H9 (cell line): Measurements from ENCODE around the gene PNMA6E. TPM values are rescaled to one million over a fixed set of nuclear protein-coding genes. Genes with fewer than 3 reads are reported as not detected.
A peak's percentile ranks its signal among the peaks of the same experiment; 100 is the strongest.

Experiments used
- DNase-seq: peaks from one replicate; pipeline ENCODE4 v3.0.0-alpha.2; 2017
- H2AFZ ChIP-seq: one replicate; pipeline ENCODE4 v1.6.1; 2013; ENCODE audit warnings: mild to moderate bottlenecking, low read length, control low read depth, moderate library complexity
- H2AK5ac ChIP-seq: 2 replicates; pipeline ENCODE4 v1.6.1; 2013; ENCODE audit warnings: low read length, control low read depth, mixed read lengths; ENCODE audit not compliant: insufficient read length
- H2BK120ac ChIP-seq: one replicate; pipeline ENCODE4 v1.6.1; 2013; ENCODE audit warnings: low read depth, mild to moderate bottlenecking, low read length, control low read depth, inconsistent platforms; ENCODE audit not compliant: poor library complexity, severe bottlenecking
- H2BK12ac ChIP-seq: 2 replicates; pipeline ENCODE4 v1.6.1; 2013; ENCODE audit warnings: low read length, control low read depth, mixed read lengths, low read depth; ENCODE audit not compliant: insufficient read length
- H2BK15ac ChIP-seq: 2 replicates; pipeline ENCODE4 v1.6.1; 2013; ENCODE audit warnings: low read depth, low read length, control low read depth
- H2BK20ac ChIP-seq: one replicate; pipeline ENCODE4 v1.6.1; 2013; ENCODE audit warnings: low read depth, mild to moderate bottlenecking, low read length, control low read depth, inconsistent platforms; ENCODE audit not compliant: poor library complexity, severe bottlenecking
- H2BK5ac ChIP-seq: 2 replicates; pipeline ENCODE4 v1.6.1; 2013; ENCODE audit warnings: low read length, control low read depth, mixed read lengths; ENCODE audit not compliant: insufficient read length
- H3K14ac ChIP-seq: 2 replicates; pipeline ENCODE4 v1.6.1; 2013; ENCODE audit warnings: low read length, control low read depth; ENCODE audit not compliant: insufficient read depth
- H3K18ac ChIP-seq: 2 replicates; pipeline ENCODE4 v1.6.1; 2013; ENCODE audit warnings: low read depth, mild to moderate bottlenecking, mixed read lengths, low read length, control low read depth; ENCODE audit not compliant: insufficient read length
- H3K23ac ChIP-seq: 2 replicates; pipeline ENCODE4 v1.6.1; 2013; ENCODE audit warnings: low read length, control low read depth, mixed read lengths, low read depth; ENCODE audit not compliant: insufficient read length
- H3K23me2 ChIP-seq: 2 replicates; pipeline ENCODE4 v1.6.1; 2013; ENCODE audit warnings: low read depth, mild to moderate bottlenecking, mixed read lengths, low read length, control low read depth; ENCODE audit not compliant: insufficient read length, poor library complexity, severe bottlenecking
- H3K27ac ChIP-seq: 2 replicates; pipeline ENCODE4 v1.5.1; 2013; ENCODE audit warnings: low read length, control low read depth, mixed read lengths, low read depth; ENCODE audit not compliant: insufficient read length
- H3K27me3 ChIP-seq: 2 replicates; pipeline ENCODE4 v1.6.1; 2013; ENCODE audit warnings: low read length, control low read depth, inconsistent platforms; ENCODE audit not compliant: insufficient read depth
- H3K4ac ChIP-seq: 2 replicates; pipeline ENCODE4 v1.6.1; 2013; ENCODE audit warnings: low read depth, mild to moderate bottlenecking, control low read depth, inconsistent platforms, low read length, moderate library complexity
- H3K4me1 ChIP-seq: 2 replicates; pipeline ENCODE4 v1.6.1; 2013; ENCODE audit warnings: low read length, control low read depth, inconsistent platforms; ENCODE audit not compliant: insufficient read depth
- H3K4me2 ChIP-seq: 2 replicates; pipeline ENCODE4 v1.6.1; 2013; ENCODE audit warnings: low read length, control low read depth, mixed read lengths; ENCODE audit not compliant: insufficient read length, insufficient read depth
- H3K56ac ChIP-seq: 2 replicates; pipeline ENCODE4 v1.6.1; 2013; ENCODE audit warnings: low read depth, mild to moderate bottlenecking, mixed read lengths, low read length, control low read depth; ENCODE audit not compliant: insufficient read length
- H3K79me1 ChIP-seq: 2 replicates; pipeline ENCODE4 v1.6.1; 2013; ENCODE audit warnings: low read depth, mild to moderate bottlenecking, moderate library complexity, low read length, control low read depth, inconsistent platforms; ENCODE audit not compliant: insufficient read depth, poor library complexity, severe bottlenecking
- H3K79me2 ChIP-seq: 2 replicates; pipeline ENCODE4 v1.6.1; 2013; ENCODE audit warnings: low read length, control low read depth, inconsistent platforms; ENCODE audit not compliant: insufficient read depth
- H3K9ac ChIP-seq: 2 replicates; pipeline ENCODE4 v1.6.1; 2013; ENCODE audit warnings: low read length, control low read depth, mixed read lengths; ENCODE audit not compliant: insufficient read length; ENCODE audit errors: extremely low read depth
- H3K9me3 ChIP-seq: one replicate; pipeline ENCODE4 v1.6.1; 2013; ENCODE audit warnings: low read depth, low read length, inconsistent platforms; ENCODE audit not compliant: control insufficient read depth
- H3T11ph ChIP-seq: one replicate; pipeline ENCODE4 v1.6.1; 2013; ENCODE audit warnings: mild to moderate bottlenecking, low read length, control low read depth, inconsistent platforms
- H4K20me1 ChIP-seq: one replicate; pipeline ENCODE4 v1.6.1; 2013; ENCODE audit not compliant: control insufficient read depth, insufficient read length, insufficient read depth
- H4K5ac ChIP-seq: 2 replicates; pipeline ENCODE4 v1.6.1; 2013; ENCODE audit warnings: low read depth, mild to moderate bottlenecking, mixed read lengths, low read length, control low read depth; ENCODE audit not compliant: insufficient read length
- H4K8ac ChIP-seq: replicated peaks from 2 replicates; pipeline ENCODE4 v1.6.1; 2013; ENCODE audit warnings: low read length, control low read depth, mixed read lengths, low read depth; ENCODE audit not compliant: insufficient read length
- H4K91ac ChIP-seq: 2 replicates; pipeline ENCODE4 v1.6.1; 2013; ENCODE audit warnings: low read depth, mild to moderate bottlenecking, moderate library complexity, mixed read lengths, low read length, control low read depth; ENCODE audit not compliant: insufficient read length
- H3K27ac Mint-ChIP-seq, 3 experiments: 2 replicates in 2 of 3; 3 replicates in 1 of 3; pipeline ENCODE4 v1.8.0; 2020 to 2021; ENCODE audit warnings: mixed read lengths in 3 of 3, mild to moderate bottlenecking in 1 of 3, moderate library complexity in 1 of 3
- H3K27me3 Mint-ChIP-seq: 2 replicates; pipeline ENCODE4 v1.8.0; 2021; ENCODE audit warnings: low read depth, mild to moderate bottlenecking, moderate library complexity, mixed read lengths
- H3K36me3 Mint-ChIP-seq, 3 experiments: 2 replicates in 2 of 3; 3 replicates in 1 of 3; pipeline ENCODE4 v1.8.0; 2020 to 2021; ENCODE audit warnings: low read depth in 3 of 3, mixed read lengths in 3 of 3; ENCODE audit not compliant: insufficient read depth in 1 of 3
- H3K4me1 Mint-ChIP-seq, 2 experiments: 2 replicates each; pipeline ENCODE4 v1.8.0; 2020; ENCODE audit warnings: mixed read lengths in 2 of 2
- H3K4me3 Mint-ChIP-seq, 2 experiments: 2 replicates in 1 of 2; 3 replicates in 1 of 2; pipeline ENCODE4 v1.8.0; 2020 to 2021; ENCODE audit warnings: mild to moderate bottlenecking in 2 of 2, mixed read lengths in 2 of 2, moderate library complexity in 1 of 2
- H3K9me3 Mint-ChIP-seq, 2 experiments: 2 replicates in 1 of 2; 3 replicates in 1 of 2; pipeline ENCODE4 v1.8.0; 2020; ENCODE audit warnings: mild to moderate bottlenecking in 2 of 2, mixed read lengths in 2 of 2, moderate library complexity in 1 of 2
- CTCF ChIP-seq: fragments of 200-600 bp; sonication (generic); conservative IDR thresholded peaks from 3 replicates; pipeline ENCODE4 v1.8.0; 2021; ENCODE audit warnings: antibody characterized with exemption, mild to moderate bottlenecking
- WGBS: extraction: QIAGEN DNeasy Blood & Tissue Kit; methylation state at CpG from one replicate; pipeline ENCODE4 v1.1.7; 2013; ENCODE audit warnings: missing lambda C conversion rate, low lambda C conversion rate, mixed read lengths; ENCODE audit not compliant: insufficient read length; ENCODE audit errors: extremely low coverage; 5-methylcytosine and 5-hydroxymethylcytosine counted together
- total RNA-seq: library from RNA; stranded (reverse); gene quantifications from 2 replicates; pipeline ENCODE4 v1.2.1, GENCODE V29; 2021

The PNMA6E gene
- total RNA-seq, 1 experiment from 2014 or later: not detected

- H4K8ac ChIP-seq: no peak overlapping the region
- no peak overlapping the region for H3K23ac ChIP-seq
These were observed 13.0 kb downstream of the PNMA6E start for GRCh38 chrX:153387987-153388721.

More at GRCh38 chrX:153387987-153388721, 13.0 kb downstream of the PNMA6E start:
- Histone ChIP-seq H3K9ac (no peak overlapping the region), H3K18ac (no peak overlapping the region), H3K4me2 (no peak overlapping the region), H3K14ac (no peak overlapping the region), H3K27me3 (no peaks in the 10 kb centered on the region), H3K4ac (no peak overlapping the region), H2BK5ac (no peak overlapping the region), H2AK5ac (no peak overlapping the region), H2BK15ac (no peak overlapping the region), H3K9me3 (peaks cover 60% of the 10 kb centered on the region), H2BK12ac (no peak overlapping the region), H3K4me1 (no peaks in the 10 kb centered on the region), H4K91ac (no peak overlapping the region), H3K79me1 (no peaks in the 10 kb centered on the region), H3K27ac (no peak overlapping the region), H3K23me2 (peaks cover 5% of the 10 kb centered on the region), H2AFZ (no peak overlapping the region), H4K5ac (no peak overlapping the region), H3K56ac (no peak overlapping the region), H3T11ph (no peak overlapping the region), H3K79me2 (no peaks in the 10 kb centered on the region), H2BK20ac (no peak overlapping the region), H2BK120ac (no peak overlapping the region), H4K20me1 (no peaks in the 10 kb centered on the region)
- no peak overlapping the region for H3K4me3 Mint-ChIP-seq
- no peaks in the 10 kb centered on the region for H3K4me1 Mint-ChIP-seq
- H3K9me3 Mint-ChIP-seq: peaks cover 22 to 29% of the 10 kb centered on the region in 2 experiments
- peaks cover 0 to 2% (median 0%) of the 10 kb centered on the region in 3 experiments; a peak in 1 of 7 replicates for H3K36me3 Mint-ChIP-seq
- no peak for TF ChIP-seq CTCF
- WGBS: no CpG with 5 or more reads among the region's 10 CpGs
- H3K27ac Mint-ChIP-seq: no peak overlapping the region
- peak; percentile 14 for DNase-seq
- H3K27me3 Mint-ChIP-seq: peaks cover 3% of the 10 kb centered on the region
